Liver (tissue), 9 donors: ENCODE measurements around the gene EHBP1. TPM values are rescaled to one million over a fixed set of nuclear protein-coding genes. Genes with fewer than 3 reads are reported as not detected.

Source experiments
- DNase-seq: peaks from one replicate; pipeline ENCODE4 v3.0.0-alpha.2; 2017; ENCODE audit warnings: low spot score
- H3K27ac ChIP-seq, 2 donors: one replicate each; pipeline ENCODE4 v1.7.0; 2013; ENCODE audit warnings: inconsistent platforms in 2 of 2, low read length in 2 of 2, control low read depth in 1 of 2, low read depth in 1 of 2, mild to moderate bottlenecking in 1 of 2
- H3K27me3 ChIP-seq, 4 donors: one replicate each; pipeline versions ENCODE4 v1.6.1 to v1.7.0; 2013; ENCODE audit warnings: low read length in 3 of 4, inconsistent platforms in 1 of 4, mild to moderate bottlenecking in 1 of 4, moderate library complexity in 1 of 4; ENCODE audit not compliant: control insufficient read depth in 4 of 4, insufficient read depth in 4 of 4
- H3K36me3 ChIP-seq, 4 donors: one replicate each; pipeline versions ENCODE4 v1.6.1 to v1.7.0; 2013; ENCODE audit warnings: low read length in 3 of 4, mild to moderate bottlenecking in 3 of 4, low read depth in 1 of 4, moderate library complexity in 1 of 4; ENCODE audit not compliant: control insufficient read depth in 4 of 4, insufficient read depth in 3 of 4
- H3K4me1 ChIP-seq, 4 donors: one replicate each; pipeline versions ENCODE4 v1.6.1 to v1.7.0; 2013; ENCODE audit warnings: low read length in 3 of 4, mild to moderate bottlenecking in 3 of 4, moderate library complexity in 1 of 4; ENCODE audit not compliant: control insufficient read depth in 4 of 4, insufficient read depth in 4 of 4
- H3K4me3 ChIP-seq, 3 donors: one replicate each; pipeline versions ENCODE4 v1.6.1 to v1.7.0; 2013; ENCODE audit warnings: low read length in 3 of 3, control low read depth in 1 of 3, low read depth in 1 of 3, mild to moderate bottlenecking in 1 of 3
- H3K9ac ChIP-seq, 2 donors: one replicate each; pipeline ENCODE4 v1.7.0; 2013; ENCODE audit warnings: low read length in 2 of 2, mild to moderate bottlenecking in 2 of 2, moderate library complexity in 2 of 2, control low read depth in 1 of 2, low read depth in 1 of 2
- H3K9me3 ChIP-seq, 4 donors: one replicate each; pipeline versions ENCODE4 v1.6.1 to v1.7.0; 2013; ENCODE audit warnings: low read length in 3 of 4; ENCODE audit not compliant: control insufficient read depth in 4 of 4
- EGR1 ChIP-seq, 2 donors: IDR thresholded peaks; 2 replicates each; pipeline ENCODE4 v1.6.1; 2016 to 2018; ENCODE audit warnings: antibody characterized with exemption in 2 of 2, low read depth in 2 of 2
- FOXA1 ChIP-seq: IDR thresholded peaks from 2 replicates; pipeline ENCODE4 v1.6.1; 2016; ENCODE audit warnings: antibody characterized with exemption
- FOXA2 ChIP-seq: IDR thresholded peaks from 2 replicates; pipeline ENCODE4 v1.6.1; 2016; ENCODE audit warnings: antibody characterized with exemption
- GABPA ChIP-seq, 2 donors: IDR thresholded peaks in 1 of 2; conservative IDR thresholded peaks in 1 of 2; 2 replicates each; pipeline ENCODE4 v1.6.1; 2016; ENCODE audit warnings: antibody characterized with exemption in 2 of 2, mild to moderate bottlenecking in 1 of 2, moderate library complexity in 1 of 2
- HNF4A ChIP-seq, 2 donors: conservative IDR thresholded peaks; 2 replicates each; pipeline ENCODE4 v1.6.1; 2016; ENCODE audit warnings: antibody characterized with exemption in 2 of 2, mild to moderate bottlenecking in 2 of 2
- HNF4G ChIP-seq: IDR thresholded peaks from 2 replicates; pipeline ENCODE4 v1.6.1; 2016; ENCODE audit warnings: antibody characterized with exemption
- JUND ChIP-seq, 2 donors: IDR thresholded peaks; 2 replicates each; pipeline ENCODE4 v1.6.1; 2016; ENCODE audit warnings: antibody characterized with exemption in 2 of 2
- NR2F2 ChIP-seq: IDR thresholded peaks from 2 replicates; pipeline ENCODE4 v1.6.1; 2016; ENCODE audit warnings: antibody characterized with exemption
- RAD21 ChIP-seq, 2 donors: IDR thresholded peaks; 2 replicates each; pipeline ENCODE4 v1.6.1; 2016; ENCODE audit warnings: antibody characterized with exemption in 2 of 2, mild to moderate bottlenecking in 2 of 2
- RXRA ChIP-seq, 2 donors: IDR thresholded peaks; 2 replicates each; pipeline ENCODE4 v1.6.1; 2017 to 2018; ENCODE audit warnings: antibody characterized with exemption in 2 of 2, mild to moderate bottlenecking in 1 of 2
- SP1 ChIP-seq: IDR thresholded peaks from 2 replicates; pipeline ENCODE4 v1.6.1; 2018; ENCODE audit warnings: antibody characterized with exemption, mild to moderate bottlenecking
- TAF1 ChIP-seq: conservative IDR thresholded peaks from 2 replicates; pipeline ENCODE4 v1.6.1; 2016; ENCODE audit warnings: antibody characterized with exemption, mild to moderate bottlenecking
- YY1 ChIP-seq: IDR thresholded peaks from 2 replicates; pipeline ENCODE4 v1.6.1; 2016; ENCODE audit warnings: antibody characterized with exemption, mild to moderate bottlenecking
- WGBS: extraction: QIAGEN DNeasy Blood & Tissue Kit; methylation state at CpG from one replicate; pipeline ENCODE4 v1.1.7; 2013; 5-methylcytosine and 5-hydroxymethylcytosine counted together
- polyA plus RNA-seq, 2 donors: library from polyadenylated mRNA; stranded (reverse) in 1 of 2; unstranded in 1 of 2; fragments of 200-250 nt in 1 of 2; fragments of >200 nt in 1 of 2; fragmentation: Nextera tagmentation in 1 of 2; extraction: Ambion mirVana in 1 of 2; gene quantifications; one replicate each; pipeline versions ENCODE4 v1.2.1 to v1.2.3, GENCODE V29; 2013 to 2015
- total RNA-seq, 2 donors: library from RNA; depleted of rRNA; stranded (reverse); fragments of >200 nt; gene quantifications; one replicate each; pipeline ENCODE4 v1.2.3, GENCODE V29; 2014
- TF ChIP-seq, protein P1 (sequence below): IDR thresholded peaks from 2 replicates; pipeline ENCODE4 v1.6.1; 2016; ENCODE audit warnings: antibody characterized with exemption
- TF ChIP-seq, protein P2 (sequence below): IDR thresholded peaks from 2 replicates; pipeline ENCODE4 v1.6.1; 2016; ENCODE audit warnings: antibody characterized with exemption
- TF ChIP-seq, protein P3 (sequence below): IDR thresholded peaks from 2 replicates; pipeline ENCODE4 v1.6.1; 2016; ENCODE audit warnings: antibody characterized with exemption, mild to moderate bottlenecking
- TF ChIP-seq, protein P4 (sequence below): fragments of 150-350 bp; IDR thresholded peaks from 2 replicates; pipeline ENCODE4 v1.5.1; 2017; ENCODE audit warnings: improper control_type of control experiment, low read depth, low read length; ENCODE audit not compliant: missing input control
- TF ChIP-seq, protein P5 (sequence below): IDR thresholded peaks from 2 replicates; pipeline ENCODE4 v1.6.1; 2016; ENCODE audit warnings: antibody characterized with exemption
- donor health status: healthy.
- donor health status: healthy.
- donor health status: healthy.
- donor health status: healthy.
- donor health status: healthy.

Gene EHBP1
- total and polyA plus RNA-seq, 4 donors: 16.6 to 85.8 (median 24.4) TPM

DNA sequence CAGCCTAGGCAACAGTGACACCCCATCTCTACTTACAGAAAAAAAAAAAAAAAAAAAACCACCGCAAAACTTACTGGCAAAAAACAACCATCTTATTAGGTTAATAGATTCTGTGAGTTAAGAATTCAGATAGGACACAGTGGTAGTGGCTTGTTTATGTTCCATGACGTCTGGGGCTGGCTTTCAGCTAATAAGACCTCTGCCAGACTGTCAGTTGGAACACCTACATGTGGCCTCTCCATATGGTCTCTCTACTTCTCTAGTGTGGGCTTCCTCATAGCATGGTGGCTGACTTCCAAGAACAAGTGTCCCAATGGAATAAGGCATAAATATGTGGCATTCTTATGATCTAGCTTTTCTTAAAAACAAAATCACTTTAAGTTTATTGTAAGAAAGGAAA is 251.1 kb downstream of the EHBP1 start:
- TF ChIP-seq HNF4A (conservative IDR thresholded peaks at IDR 0.05): no peak
- TF ChIP-seq, protein P1, sequence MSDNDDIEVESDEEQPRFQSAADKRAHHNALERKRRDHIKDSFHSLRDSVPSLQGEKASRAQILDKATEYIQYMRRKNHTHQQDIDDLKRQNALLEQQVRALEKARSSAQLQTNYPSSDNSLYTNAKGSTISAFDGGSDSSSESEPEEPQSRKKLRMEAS: no peak
- TF ChIP-seq JUND (IDR thresholded peaks at IDR 0.05): no peak
- TF ChIP-seq, protein P2, sequence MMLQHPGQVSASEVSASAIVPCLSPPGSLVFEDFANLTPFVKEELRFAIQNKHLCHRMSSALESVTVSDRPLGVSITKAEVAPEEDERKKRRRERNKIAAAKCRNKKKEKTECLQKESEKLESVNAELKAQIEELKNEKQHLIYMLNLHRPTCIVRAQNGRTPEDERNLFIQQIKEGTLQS: no peak
- no peak for TF ChIP-seq GABPA (IDR thresholded peaks at IDR 0.05 in 1 of 2, conservative IDR thresholded peaks at IDR 0.05 in 1 of 2)
- TF ChIP-seq, protein P3, sequence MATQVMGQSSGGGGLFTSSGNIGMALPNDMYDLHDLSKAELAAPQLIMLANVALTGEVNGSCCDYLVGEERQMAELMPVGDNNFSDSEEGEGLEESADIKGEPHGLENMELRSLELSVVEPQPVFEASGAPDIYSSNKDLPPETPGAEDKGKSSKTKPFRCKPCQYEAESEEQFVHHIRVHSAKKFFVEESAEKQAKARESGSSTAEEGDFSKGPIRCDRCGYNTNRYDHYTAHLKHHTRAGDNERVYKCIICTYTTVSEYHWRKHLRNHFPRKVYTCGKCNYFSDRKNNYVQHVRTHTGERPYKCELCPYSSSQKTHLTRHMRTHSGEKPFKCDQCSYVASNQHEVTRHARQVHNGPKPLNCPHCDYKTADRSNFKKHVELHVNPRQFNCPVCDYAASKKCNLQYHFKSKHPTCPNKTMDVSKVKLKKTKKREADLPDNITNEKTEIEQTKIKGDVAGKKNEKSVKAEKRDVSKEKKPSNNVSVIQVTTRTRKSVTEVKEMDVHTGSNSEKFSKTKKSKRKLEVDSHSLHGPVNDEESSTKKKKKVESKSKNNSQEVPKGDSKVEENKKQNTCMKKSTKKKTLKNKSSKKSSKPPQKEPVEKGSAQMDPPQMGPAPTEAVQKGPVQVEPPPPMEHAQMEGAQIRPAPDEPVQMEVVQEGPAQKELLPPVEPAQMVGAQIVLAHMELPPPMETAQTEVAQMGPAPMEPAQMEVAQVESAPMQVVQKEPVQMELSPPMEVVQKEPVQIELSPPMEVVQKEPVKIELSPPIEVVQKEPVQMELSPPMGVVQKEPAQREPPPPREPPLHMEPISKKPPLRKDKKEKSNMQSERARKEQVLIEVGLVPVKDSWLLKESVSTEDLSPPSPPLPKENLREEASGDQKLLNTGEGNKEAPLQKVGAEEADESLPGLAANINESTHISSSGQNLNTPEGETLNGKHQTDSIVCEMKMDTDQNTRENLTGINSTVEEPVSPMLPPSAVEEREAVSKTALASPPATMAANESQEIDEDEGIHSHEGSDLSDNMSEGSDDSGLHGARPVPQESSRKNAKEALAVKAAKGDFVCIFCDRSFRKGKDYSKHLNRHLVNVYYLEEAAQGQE: no peak
- TF ChIP-seq EGR1 (IDR thresholded peaks at IDR 0.05; ENCODE audit: low read depth in 2 of 2): no peak
- TF ChIP-seq FOXA2: no peak
- no peak for TF ChIP-seq YY1
- TF ChIP-seq RAD21 (IDR thresholded peaks at IDR 0.05): no peak
- no peak for TF ChIP-seq SP1
- TF ChIP-seq RXRA (IDR thresholded peaks at IDR 0.05): no peak
- TF ChIP-seq NR2F2: no peak
- no peak for TF ChIP-seq FOXA1
- H3K4me3 ChIP-seq: no peak overlapping the region
- WGBS: 93% methylated on average over 2 of the region's 2 CpGs
- H3K4me1 ChIP-seq: no peaks in the 10 kb centered on the region
- no peaks in the 10 kb centered on the region for H3K27me3 ChIP-seq
- peaks cover 0 to 32% (median 29%) of the 10 kb centered on the region in 4 donors for H3K36me3 ChIP-seq
- H3K27ac ChIP-seq: no peak overlapping the region
- DNase-seq: no peak
- no peak overlapping the region for H3K9ac ChIP-seq
- H3K9me3 ChIP-seq: no peaks in the 10 kb centered on the region

DNA sequence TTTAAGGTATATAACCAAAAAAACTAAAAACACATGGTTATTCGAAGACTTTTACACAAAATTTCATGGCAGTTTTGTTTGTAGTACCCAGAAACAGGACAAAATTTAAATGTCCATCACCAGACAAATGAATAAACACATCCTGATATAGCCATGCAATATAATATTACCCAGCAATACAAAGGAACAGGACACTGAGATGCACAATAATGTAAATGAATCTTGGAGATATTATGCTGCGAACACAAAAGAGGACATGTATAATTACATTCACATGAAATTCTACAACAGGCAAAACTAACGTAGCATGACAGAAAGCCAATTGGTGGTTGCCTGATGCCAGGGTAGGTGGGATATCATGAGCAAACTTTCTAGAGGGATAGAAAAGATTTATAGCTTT is 252.7 kb downstream of the EHBP1 start:
- H3K9me3 ChIP-seq: no peaks in the 10 kb centered on the region
- H3K4me1 ChIP-seq: no peaks in the 10 kb centered on the region
- DNase-seq: no peak
- no peak overlapping the region for H3K4me3 ChIP-seq
- no peak for TF ChIP-seq FOXA2
- TF ChIP-seq RXRA (IDR thresholded peaks at IDR 0.05): no peak
- TF ChIP-seq, protein P1: no peak
- no peak for TF ChIP-seq FOXA1
- TF ChIP-seq EGR1 (IDR thresholded peaks at IDR 0.05; ENCODE audit: low read depth in 2 of 2): no peak
- TF ChIP-seq, protein P4, sequence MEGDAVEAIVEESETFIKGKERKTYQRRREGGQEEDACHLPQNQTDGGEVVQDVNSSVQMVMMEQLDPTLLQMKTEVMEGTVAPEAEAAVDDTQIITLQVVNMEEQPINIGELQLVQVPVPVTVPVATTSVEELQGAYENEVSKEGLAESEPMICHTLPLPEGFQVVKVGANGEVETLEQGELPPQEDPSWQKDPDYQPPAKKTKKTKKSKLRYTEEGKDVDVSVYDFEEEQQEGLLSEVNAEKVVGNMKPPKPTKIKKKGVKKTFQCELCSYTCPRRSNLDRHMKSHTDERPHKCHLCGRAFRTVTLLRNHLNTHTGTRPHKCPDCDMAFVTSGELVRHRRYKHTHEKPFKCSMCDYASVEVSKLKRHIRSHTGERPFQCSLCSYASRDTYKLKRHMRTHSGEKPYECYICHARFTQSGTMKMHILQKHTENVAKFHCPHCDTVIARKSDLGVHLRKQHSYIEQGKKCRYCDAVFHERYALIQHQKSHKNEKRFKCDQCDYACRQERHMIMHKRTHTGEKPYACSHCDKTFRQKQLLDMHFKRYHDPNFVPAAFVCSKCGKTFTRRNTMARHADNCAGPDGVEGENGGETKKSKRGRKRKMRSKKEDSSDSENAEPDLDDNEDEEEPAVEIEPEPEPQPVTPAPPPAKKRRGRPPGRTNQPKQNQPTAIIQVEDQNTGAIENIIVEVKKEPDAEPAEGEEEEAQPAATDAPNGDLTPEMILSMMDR: no peak
- TF ChIP-seq, protein P3: no peak
- TF ChIP-seq GABPA (IDR thresholded peaks at IDR 0.05 in 1 of 2, conservative IDR thresholded peaks at IDR 0.05 in 1 of 2): no peak
- no peak for TF ChIP-seq YY1
- no peak for TF ChIP-seq RAD21 (IDR thresholded peaks at IDR 0.05)
- TF ChIP-seq JUND (IDR thresholded peaks at IDR 0.05): no peak
- TF ChIP-seq, protein P5, sequence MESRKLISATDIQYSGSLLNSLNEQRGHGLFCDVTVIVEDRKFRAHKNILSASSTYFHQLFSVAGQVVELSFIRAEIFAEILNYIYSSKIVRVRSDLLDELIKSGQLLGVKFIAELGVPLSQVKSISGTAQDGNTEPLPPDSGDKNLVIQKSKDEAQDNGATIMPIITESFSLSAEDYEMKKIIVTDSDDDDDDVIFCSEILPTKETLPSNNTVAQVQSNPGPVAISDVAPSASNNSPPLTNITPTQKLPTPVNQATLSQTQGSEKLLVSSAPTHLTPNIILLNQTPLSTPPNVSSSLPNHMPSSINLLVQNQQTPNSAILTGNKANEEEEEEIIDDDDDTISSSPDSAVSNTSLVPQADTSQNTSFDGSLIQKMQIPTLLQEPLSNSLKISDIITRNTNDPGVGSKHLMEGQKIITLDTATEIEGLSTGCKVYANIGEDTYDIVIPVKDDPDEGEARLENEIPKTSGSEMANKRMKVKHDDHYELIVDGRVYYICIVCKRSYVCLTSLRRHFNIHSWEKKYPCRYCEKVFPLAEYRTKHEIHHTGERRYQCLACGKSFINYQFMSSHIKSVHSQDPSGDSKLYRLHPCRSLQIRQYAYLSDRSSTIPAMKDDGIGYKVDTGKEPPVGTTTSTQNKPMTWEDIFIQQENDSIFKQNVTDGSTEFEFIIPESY: no peak
- no peak for TF ChIP-seq TAF1
- TF ChIP-seq HNF4A (conservative IDR thresholded peaks at IDR 0.05): no peak
- TF ChIP-seq HNF4G: no peak
- TF ChIP-seq, protein P2: no peak
- TF ChIP-seq NR2F2: no peak
- no peak for TF ChIP-seq SP1
- no peaks in the 10 kb centered on the region for H3K27me3 ChIP-seq
- WGBS: 97% methylated on average over 3 of the region's 3 CpGs
- H3K27ac ChIP-seq: no peak overlapping the region
- H3K36me3 ChIP-seq: peaks cover 0 to 39% (median 27%) of the 10 kb centered on the region in 4 donors
- H3K9ac ChIP-seq: no peak overlapping the region
